RPMI7951 (cell line): ENCODE results near the gene IQSEC1. TPM values are rescaled to one million over a fixed set of nuclear protein-coding genes. Genes with fewer than 3 reads are reported as not detected.

ENCODE experiments used
- DNase-seq: peaks from one replicate; pipeline ENCODE4 v3.0.0-alpha.2; 2012; ENCODE audit warnings: low read depth
- total RNA-seq: library from RNA; depleted of rRNA; stranded (reverse); fragments of >200 nt; shearing (Covaris generic); gene quantifications from 2 replicates; pipeline ENCODE4 v1.2.3, GENCODE V29; 2014

The IQSEC1 gene
- total RNA-seq, 1 experiment from 2014 or later = 8.1 TPM

DNA sequence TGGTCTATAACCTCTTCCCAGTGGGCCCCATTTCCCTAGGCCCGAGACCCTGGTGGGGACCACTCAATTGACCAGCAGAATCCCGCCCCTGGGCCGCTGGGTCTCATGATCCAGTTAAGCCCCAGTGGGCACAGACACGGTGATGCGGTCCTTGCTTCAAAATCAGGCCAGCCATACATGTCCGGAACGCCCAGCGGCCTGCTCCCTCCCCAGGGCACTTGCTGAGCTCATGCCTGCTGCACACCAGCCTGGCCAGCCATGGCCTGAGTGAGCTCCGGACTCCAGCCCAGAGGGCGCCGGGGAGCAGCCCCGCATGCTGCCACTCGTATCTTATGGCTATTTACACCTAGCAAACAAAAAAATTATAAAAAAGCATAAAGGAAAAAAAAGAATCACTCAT is 34.4 kb upstream of the IQSEC1 start:
- no peak for DNase-seq

DNA sequence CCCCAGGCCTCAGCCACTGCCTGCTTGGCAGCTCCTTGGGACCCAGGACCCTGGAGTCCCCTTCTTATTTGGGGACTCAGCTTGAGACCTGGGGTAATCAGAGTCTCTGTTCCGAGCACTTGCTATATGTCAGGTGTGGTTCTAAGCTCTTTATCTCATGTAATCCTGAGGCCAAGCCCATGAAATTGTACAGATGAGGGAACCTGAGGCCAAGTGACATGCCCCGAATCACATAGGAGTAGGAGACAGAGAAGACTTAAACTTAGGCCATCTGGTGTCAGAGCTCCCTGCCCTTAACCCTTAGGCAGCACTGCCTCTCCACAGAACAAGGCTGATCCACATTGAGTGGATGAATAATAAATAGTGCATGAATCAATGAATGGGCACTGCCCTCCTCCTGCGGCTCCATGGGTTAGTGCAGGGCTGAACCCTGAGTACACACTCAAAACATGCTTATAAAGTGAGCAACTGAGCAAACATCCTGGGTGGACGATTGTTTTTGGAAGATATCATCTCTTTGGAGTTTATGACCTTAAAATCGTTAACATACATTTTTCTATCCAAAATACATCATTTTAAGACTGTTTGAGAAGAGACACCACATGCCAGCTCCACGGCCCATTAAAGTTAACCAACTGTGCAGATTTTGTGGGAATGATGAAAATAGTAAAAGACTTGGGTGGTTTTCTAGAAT is 33.2 kb upstream of the IQSEC1 start:
- no peak for DNase-seq

DNA sequence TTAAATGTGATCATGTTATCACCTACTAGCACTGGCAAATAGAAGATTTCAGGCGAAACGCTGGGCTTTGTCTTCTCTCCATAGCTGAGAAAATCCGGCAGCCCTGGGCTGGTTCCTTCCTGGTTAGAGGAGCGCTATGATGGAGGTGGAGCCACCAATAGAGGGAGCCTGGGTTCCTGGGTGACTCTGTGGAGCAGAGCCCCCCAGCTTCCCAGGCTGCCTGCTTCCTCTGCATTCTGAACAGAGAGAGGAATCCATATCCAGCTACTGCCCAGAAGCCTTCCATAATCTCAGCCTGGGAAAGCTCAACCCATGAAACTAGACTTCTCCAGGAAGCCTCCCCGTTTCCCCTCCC is 32.6 kb upstream of the IQSEC1 start:
- no peak for DNase-seq

DNA sequence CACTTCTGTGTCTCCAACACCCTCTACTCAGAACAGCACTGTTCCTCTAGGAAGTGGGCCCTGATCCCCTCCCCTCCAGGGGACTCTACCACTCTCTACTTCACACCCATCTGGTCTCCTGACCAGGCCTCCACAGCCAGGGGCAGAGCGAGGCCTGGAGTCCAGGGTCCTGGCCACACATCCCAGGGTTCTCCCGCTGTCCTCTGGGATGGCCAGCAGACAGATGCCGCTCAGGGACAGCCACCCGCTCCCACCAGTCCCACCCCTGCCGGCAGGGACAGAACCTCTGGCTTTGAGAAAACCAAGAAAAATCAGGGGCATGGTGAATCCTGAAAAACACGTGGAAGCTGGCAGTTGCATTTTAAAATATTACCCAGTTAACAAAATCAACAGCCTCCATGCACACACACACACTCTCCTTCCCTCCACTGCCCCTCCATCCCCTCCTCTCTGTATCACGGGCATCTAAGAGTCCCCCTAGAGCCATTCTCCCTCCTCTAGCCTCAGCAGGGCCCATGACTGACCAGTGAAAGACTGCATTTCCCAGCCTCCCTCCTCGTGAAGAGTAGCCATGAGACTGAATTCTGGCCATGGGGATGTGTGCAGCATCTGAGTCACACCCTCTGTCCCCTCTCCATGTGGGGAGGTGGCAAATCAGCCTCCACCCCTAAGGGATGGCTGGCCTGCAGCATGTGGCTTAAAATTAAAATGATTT is 32.1 kb upstream of the IQSEC1 start:
- DNase-seq = no peak

DNA sequence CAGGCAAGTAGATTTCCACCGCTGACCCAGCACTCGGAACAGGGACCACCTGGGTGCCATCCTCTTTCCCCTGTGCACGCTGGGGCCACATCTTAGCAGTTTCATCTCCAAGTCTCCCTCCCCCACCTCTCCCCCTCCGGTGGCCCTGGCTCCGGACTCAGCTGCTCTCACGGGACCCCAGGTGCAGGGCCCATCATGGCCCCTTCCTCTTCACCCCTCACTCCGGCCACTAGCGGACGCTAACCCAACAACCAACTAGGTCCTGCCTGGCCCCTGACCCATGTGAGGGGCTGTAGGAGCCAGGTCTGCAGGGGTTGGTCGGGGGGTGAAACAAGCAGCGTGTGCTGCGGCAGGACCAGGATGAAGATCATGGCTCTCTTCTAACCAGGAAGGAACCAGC is 31.3 kb upstream of the IQSEC1 start:
- no peak for DNase-seq

DNA sequence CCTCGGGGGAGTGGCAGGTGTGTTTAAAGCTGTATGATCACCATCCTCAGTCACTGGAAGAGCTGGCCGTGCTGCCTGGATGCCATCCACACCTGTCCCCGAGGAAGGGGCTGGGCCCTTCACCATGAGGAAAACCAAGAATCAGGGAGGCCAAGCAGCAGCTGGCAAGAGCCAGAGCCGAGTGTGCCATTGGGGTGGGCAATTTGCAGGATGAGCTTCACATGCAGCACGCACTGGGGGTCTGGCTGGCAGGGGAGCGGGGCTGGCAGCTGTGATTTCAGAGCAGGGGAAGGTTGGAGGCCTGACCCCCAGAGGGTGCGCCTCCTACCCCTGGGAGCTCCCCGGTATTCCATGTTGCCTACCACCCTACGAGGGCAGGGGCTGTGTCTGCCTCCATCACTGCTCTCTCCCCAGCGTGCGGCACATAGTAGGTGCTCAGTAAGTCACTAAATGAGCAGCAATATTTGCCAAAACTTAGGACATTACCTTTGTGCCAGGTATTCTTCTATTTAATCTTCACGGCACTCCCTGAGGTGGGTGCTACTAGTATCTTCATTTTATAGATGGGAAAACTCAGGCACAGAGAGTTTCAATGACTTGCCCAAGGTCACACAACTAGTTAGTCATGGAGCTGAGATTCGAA is 30.3 kb upstream of the IQSEC1 start:
- no peak for DNase-seq

DNA sequence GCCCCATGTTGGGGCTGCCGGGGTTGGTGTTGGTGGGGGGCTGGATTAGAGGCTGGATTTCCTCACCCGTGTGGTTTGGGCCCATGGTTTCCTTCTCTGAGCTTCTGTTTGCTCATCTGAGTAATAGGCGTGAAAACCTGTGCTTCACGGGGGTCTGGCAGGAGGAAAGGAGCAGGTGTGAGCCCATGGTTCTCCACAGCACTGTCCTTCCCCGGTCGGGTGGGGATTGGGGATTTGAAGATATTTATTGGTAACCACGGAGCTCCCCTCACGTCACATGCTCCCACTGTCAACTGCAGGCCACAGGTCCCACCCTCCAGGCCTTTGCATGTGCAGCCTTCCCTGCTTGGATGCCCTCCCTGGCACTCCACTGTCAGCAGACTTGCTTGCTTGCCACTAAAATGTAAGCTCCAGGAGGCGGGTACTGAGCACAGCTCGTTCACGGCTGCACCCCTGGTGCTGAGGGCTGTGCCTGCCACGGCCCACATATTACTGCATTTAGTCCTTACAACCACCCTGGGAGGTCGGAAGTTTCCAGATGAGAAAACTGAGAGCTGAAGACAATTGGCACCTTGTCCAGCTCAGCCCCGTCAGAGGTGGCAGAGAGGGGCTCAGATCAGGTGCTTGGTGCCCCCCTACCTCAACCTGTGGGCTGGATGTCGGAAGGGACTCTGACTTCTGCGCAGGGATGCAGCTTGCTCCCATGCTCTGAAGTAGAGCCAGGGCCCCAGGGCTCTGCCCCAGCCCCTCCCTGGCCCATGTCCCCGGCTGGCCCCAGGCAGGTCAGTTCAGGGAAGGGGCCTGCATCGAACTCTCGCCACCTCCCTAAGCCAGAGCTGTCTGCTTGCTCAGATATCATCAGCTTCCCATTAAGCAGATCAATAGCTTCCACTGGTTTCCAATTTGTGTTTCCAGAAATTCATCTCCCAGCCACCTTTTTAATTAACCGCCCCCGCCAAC is 29.4 kb upstream of the IQSEC1 start:
- no peak for DNase-seq

DNA sequence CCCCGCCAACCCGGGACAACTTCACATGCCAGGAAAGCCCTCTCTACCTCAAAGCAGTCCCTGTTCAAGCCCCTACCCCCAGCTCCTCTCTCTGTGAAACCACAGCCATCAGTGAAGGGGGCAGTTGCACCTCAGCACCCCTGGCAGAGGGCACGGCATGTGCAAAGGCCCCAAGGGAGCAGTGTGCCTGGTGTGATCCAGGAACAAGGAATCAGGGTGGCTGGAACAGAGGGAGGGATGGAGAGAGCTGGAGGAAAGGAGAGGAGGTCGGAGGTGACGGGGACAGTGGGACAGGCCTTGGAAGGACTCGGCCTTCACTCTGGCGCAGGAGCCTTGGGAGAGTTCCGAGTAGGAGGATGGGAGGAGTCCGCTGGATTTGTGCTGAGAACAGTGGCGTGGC is 26.5 kb upstream of the IQSEC1 start:
- DNase-seq = no peak

DNA sequence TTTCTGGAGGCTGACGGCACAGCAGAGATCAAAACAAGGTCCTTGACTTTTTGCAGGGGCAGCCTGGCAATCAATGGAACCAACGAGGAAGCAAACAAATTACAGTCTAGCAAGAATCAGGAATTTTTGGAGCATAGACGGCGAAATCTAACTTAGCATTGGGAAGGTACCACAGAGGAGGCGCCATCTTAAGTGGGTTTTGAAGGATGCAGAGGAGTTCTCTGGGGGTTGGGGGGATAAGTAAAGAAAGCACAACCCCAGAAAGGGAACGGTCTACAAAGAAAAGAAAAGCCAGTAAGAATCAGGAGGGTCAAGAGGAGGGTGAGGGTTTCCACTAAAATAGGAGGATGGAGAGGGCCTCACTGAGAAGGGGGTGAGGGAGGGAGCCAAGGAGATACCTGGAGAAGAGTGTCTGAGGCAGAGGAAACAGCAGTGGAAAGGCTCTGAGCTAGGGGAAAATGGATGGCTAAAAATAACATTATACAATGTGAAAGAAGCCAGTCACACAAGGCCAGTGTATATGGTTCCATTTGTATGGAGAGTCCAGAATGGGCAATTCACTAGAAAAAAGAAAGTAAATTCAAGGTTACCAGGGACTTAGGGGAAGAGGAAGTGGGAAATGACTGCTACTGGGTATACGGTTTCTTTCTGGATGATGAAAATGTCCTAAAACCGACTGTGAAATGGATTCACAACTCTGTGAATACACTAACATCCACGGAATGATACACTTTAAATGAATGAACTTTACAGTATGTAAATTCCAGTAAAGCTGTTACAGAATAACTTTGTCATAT is 25.2 kb upstream of the IQSEC1 start:
- no peak for DNase-seq

DNA sequence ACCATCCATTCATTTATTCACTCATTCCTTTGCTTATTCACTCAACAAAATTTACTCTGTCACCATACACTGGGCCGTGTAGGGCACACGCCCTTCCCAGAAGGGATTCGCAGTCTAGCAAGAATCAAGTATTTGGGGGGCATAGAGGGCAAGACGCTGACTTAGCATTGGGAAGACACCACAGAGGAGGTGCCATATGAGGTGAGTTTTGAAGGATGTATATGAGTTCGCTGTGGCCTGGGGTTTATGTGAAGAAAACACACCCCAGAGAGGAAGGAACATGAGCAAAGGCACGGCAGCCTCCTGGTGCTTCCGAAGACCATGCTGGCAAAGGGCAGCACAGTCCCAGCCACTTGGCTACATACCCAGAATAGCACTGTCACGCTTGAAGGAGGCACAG is 23.1 kb upstream of the IQSEC1 start:
- DNase-seq = no peak

DNA sequence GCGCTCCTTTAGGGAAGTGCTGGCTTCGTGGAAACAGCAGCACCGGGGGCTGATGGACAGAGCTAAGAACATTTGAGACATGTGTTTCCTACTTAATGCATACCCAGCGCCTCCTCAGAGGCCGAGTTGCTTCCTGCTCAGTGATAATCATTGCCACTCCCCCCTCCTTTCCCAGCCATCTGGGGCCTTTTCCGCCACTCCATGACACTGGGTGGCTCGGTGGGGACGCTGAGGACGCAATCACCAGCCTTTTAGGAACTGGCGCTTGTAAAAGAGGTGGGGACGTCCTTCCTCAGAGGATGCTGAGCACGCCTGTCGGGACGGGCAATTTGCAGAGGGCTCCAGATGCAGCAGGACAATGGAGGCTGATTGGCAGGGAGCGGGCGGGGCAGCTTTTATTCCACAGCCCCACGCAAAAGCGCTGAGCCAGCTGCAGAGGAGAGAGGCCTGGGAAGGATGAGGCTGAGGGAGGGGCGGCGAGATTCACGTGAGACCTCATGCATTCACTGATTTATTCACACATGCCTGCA is 22.2 kb upstream of the IQSEC1 start:
- DNase-seq = no peak

DNA sequence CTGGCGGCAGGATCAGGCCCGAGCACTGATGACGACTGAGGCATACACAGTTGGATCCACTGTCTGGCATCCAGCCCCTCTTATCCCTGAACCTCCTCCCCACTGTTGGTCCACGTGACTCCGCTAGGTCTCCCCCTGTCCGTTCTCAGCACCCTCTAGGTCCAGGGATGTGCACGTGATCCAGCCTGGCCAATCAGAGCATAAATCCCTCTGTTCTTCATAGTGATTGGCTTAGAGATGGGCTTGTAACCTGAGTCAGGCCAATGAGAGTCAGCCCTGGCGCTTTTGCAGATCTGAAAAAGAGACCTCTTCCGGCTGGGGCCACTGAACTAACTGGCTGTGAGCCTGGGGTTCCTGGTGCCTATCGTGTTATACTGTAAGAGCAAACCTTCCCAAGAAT is 20.5 kb upstream of the IQSEC1 start:
- DNase-seq = peak; percentile 18

DNA sequence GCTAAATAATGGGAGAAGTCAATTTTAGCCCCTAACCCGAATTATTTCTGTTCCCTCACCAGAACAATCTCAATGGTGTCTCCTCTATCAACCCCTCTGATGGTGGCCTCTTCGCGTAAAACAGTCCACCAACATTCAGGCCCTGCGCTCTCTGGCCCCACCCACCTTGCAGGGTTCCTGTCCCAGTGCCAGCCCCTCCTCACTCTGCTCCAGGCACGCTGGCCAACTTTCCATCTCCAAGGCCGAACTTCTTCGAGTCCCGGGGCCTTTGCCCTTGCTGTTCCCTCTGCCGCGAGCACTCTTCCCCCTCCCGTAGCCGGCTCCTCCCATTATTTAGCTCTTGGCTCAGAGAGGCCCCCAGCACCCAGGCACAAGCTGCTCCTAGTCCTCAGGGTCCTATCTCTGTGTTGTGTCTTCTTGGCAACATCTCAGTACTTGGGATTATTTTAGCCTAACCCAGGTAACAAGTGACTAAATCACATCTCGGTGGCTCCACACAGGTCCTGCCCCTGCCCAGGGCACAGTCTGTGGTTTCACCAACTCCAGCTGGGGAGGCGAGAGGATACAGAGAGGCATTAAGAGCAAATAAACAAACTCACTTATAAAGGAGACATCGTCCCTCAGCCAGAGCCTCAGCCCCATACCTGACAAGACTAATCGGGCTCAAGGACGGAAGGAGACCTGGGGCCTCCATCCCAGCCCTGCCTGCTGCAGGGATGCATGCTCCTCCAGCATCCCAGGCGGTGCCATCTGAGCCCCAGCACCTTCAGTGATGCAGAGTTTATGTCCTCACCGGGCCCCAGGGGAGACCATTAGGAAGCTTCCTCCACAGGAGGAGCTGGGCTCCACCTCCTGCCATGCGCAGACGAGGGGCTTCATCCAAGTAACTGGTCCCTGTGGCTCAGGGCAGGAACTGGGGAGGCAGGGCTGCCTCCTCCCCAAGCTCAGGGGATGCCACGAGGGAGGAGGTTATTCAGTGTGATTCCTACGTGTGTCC is 19.7 kb upstream of the IQSEC1 start:
- no peak for DNase-seq

DNA sequence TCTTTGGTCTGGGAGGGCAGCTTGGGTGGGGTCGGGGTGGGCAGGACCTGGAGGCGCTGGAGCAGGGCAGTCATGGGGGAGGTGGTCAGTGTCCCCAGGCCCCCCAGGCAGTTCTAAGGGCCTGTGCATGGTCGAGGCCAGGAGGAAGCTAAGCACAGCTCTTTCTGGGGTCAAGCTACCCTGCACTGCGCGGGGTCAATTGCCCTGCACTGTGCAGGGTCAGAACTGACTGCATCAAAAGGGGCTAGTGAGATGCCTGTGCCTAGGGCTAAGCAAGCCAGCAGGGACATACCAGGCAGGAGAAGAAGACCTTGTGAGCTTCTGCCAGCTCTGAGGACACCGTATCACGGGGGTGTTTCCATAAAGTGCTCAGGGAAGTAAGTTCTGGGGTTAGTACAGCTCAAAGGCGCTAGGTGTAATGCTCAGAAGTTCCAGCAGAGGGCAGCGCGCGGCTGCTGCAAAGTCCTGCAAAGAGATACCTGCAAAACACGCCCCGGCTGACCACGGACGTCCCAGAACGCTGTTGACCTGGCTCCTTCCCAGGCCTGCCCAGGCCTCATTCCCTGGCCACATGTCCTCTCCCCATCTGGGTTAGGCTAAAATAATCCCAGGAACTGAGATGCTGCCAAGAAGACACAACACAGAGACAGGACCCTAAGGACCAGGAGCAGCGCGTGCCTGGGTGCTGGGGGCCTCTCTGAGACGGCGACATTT is 18.8 kb upstream of the IQSEC1 start:
- DNase-seq = peak; percentile 57

DNA sequence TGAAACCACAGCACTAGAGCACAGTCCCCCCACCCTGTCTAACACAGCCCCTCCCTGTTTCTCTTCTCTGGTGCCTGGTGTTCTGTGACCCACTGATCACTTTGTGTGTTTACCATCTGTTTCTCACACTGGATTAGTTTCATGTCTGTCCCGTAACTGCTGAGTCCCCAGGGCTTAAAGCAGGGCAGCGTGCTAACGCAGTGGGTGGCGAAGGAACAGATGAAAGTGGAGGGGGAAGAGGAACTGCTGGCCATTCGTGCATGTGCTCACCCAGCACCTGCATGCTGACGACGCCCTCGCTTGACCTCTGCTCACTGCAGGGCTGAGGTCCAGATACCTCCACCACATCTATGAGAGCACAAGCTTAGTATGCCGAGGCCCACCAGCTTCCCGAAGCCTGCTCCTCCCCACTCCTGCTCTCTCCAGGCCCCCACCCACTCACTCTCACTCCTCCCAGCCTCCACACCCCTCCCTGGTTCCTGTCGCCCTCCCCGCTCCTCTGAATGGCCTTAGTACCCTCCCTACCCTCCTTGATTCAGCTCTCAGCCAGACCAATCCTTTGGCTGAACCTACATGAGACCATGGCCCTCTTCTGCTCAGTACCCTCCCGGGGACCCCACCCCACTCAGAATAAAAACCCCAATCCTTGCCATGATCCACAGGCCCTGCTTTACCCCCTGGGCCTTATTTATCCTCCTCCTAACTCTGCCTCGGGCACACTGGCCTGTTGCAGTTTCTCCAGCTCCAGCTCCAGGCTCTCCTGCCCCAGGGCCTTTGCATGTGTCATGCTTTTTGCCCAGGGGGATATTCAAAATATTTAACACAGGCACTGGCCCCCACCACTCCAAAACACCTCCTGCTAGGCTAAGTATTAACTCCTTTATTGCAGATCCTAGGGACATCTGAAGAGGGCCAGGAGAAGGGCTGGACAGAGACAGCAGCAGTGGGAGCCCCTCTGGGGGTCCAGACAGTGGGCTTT is 15.1 kb upstream of the IQSEC1 start:
- no peak for DNase-seq

DNA sequence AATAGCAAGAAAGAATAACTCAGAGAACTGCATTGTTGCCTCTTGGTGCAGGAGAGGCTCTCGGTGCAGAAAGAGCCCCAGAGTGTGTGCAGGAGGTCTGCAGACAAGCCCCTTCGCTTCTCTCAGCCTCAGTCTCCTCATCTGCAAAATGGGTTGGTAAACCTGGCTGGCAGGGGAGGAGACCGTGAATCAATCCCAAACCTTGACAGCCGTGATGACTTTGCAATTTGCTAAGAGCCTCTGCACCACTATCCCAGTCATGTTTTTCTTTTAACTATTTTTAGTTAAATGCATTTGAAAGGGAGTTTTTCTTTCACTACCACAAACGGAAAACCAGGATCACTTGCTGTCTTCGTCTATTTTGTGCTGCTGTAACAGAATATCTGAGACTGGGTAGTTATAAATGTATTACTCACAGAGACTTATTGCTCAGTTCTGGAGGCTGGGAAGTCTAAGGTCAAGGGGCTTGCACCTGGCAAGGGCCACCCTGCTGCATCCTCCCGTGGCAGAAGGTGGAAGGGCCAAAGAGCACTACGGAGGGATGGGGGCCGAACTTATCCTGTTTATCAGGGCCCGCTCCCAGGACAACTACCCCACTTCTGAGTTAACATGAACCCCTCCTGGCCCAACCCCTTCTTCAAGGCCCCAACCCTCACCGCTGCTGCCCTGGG is 14.2 kb upstream of the IQSEC1 start:
- no peak for DNase-seq

DNA sequence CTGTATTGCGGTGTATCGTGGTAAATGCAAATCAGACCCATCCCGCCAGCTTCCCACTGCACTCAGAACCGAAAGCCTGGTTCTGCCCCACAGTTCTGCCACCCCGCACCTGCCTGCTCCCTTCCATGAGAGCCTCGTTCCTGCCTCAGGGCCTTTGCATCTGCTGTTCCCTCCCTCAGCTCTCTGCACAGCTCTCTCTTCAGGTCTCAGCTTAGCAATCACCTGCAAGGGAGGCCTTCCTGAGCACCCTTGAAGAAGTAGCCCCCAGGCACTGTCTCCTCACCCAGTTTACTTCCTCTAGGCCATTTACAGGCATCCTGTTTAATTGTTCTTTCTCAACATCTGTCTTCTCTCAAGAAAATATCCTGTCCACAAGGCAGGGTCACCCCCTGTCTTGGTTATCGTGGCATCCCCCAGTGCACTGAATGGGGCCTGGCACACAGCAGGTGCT is 13.3 kb upstream of the IQSEC1 start:
- DNase-seq = no peak
